Measurements from ENCODE around the gene SH3RF3.
"Not testable (repeated sequence)": the region's sequence is repeated elsewhere in the genome, so short reads cannot be mapped to it uniquely, and the experiment has no call there.

Gene SH3RF3

GRCh38 chr2:109117181-109117580 is 11.8 kb upstream of the SH3RF3 start:
- H3K4me1 ChIP-seq (ENCODE audit: control insufficient read depth, insufficient read depth, low read depth, low read length); H3K9ac ChIP-seq (ENCODE audit: low read length); H3K14ac ChIP-seq (ENCODE audit: low read length in 2 of 2); H3K4me2 ChIP-seq (ENCODE audit: low read length, poor library complexity, severe bottlenecking); H3K36me3 ChIP-seq (ENCODE audit: control insufficient read depth in 1 of 2, insufficient read depth in 2 of 2, low read depth in 1 of 2, low read length in 2 of 2); H3K27ac ChIP-seq (ENCODE audit: low read length, poor library complexity, severe bottlenecking); H2AK5ac ChIP-seq (ENCODE audit: low read length, severe bottlenecking); H3K9me3 ChIP-seq (ENCODE audit: control insufficient read depth, low read length); H2BK15ac ChIP-seq (ENCODE audit: low read depth, poor library complexity, severe bottlenecking); H3K18ac ChIP-seq (ENCODE audit: low read depth in 1 of 2, low read length in 2 of 2); H3K4me3 ChIP-seq (ENCODE audit: insufficient read depth in 1 of 2, low read depth in 1 of 2, low read length in 2 of 2); H2BK5ac ChIP-seq (ENCODE audit: low read depth, low read length, poor library complexity, severe bottlenecking); H3K23ac ChIP-seq (ENCODE audit: low read length in 2 of 2); H4K91ac ChIP-seq (ENCODE audit: low read length); H2AFZ ChIP-seq (ENCODE audit: low read depth, low read length); H3K4ac ChIP-seq (ENCODE audit: low read depth in 1 of 2, low read length in 2 of 2); DNase-seq; H2BK120ac ChIP-seq (ENCODE audit: low read depth, low read length); H4K8ac ChIP-seq (ENCODE audit: low read length); H2BK12ac ChIP-seq (ENCODE audit: low read length in 2 of 2); H3K79me1 ChIP-seq (replicated peaks; ENCODE audit: low read length, poor library complexity, severe bottlenecking): not testable (repeated sequence)
- peaks cover 8 to 39% of the 10 kb centered on the region in 2 experiments for H3K27me3 ChIP-seq (ENCODE audit: control insufficient read depth in 1 of 2, insufficient read depth in 1 of 2, low read length in 2 of 2)
- WGBS, result 93% methylated on average over 7 of the region's 9 CpGs

- DNase-seq, result no peak
- Histone ChIP-seq H2BK5ac (ENCODE audit: low read depth, low read length, poor library complexity, severe bottlenecking) (no peak overlapping the region), H3K4ac (ENCODE audit: low read depth in 1 of 2, low read length in 2 of 2) (no peak overlapping the region), H3K4me3 (ENCODE audit: insufficient read depth in 1 of 2, low read depth in 1 of 2, low read length in 2 of 2) (no peak overlapping the region), H3K14ac (ENCODE audit: low read length in 2 of 2) (no peak overlapping the region), H3K23ac (ENCODE audit: low read length in 2 of 2) (no peak overlapping the region), H3K27me3 (ENCODE audit: control insufficient read depth in 1 of 2, insufficient read depth in 1 of 2, low read length in 2 of 2) (peaks cover 10 to 44% of the 10 kb centered on the region in 2 experiments), H3K4me2 (ENCODE audit: low read length, poor library complexity, severe bottlenecking) (no peak overlapping the region), H4K91ac (ENCODE audit: low read length) (no peak overlapping the region), H3K27ac (ENCODE audit: low read length, poor library complexity, severe bottlenecking) (no peak overlapping the region), H2AK5ac (ENCODE audit: low read length, severe bottlenecking) (no peak overlapping the region), H3K18ac (ENCODE audit: low read depth in 1 of 2, low read length in 2 of 2) (no peak overlapping the region), H3K79me1 (replicated peaks; ENCODE audit: low read length, poor library complexity, severe bottlenecking) (no peaks in the 10 kb centered on the region), H3K4me1 (ENCODE audit: control insufficient read depth, insufficient read depth, low read depth, low read length) (no peaks in the 10 kb centered on the region), H3K9me3 (ENCODE audit: control insufficient read depth, low read length) (no peaks in the 10 kb centered on the region), H2BK15ac (ENCODE audit: low read depth, poor library complexity, severe bottlenecking) (no peak overlapping the region), H2BK12ac (ENCODE audit: low read length in 2 of 2) (no peak overlapping the region), H3K36me3 (ENCODE audit: control insufficient read depth in 1 of 2, insufficient read depth in 2 of 2, low read depth in 1 of 2, low read length in 2 of 2) (no peaks in the 10 kb centered on the region), H3K9ac (ENCODE audit: low read length) (no peak overlapping the region), H2BK120ac (ENCODE audit: low read depth, low read length) (no peak overlapping the region), H2AFZ (ENCODE audit: low read depth, low read length) (no peak overlapping the region), H4K8ac (ENCODE audit: low read length) (no peak overlapping the region)
- WGBS, result 87% methylated on average over 4 of the region's 4 CpGs
Observed at GRCh38 chr2:109117780-109118179, 11.2 kb upstream of the SH3RF3 start.

GRCh38 chr2:109118321-109118720 is 10.7 kb upstream of the SH3RF3 start:
- H3K27me3 ChIP-seq (ENCODE audit: control insufficient read depth in 1 of 2, insufficient read depth in 1 of 2, low read length in 2 of 2), result peaks cover 10 to 50% of the 10 kb centered on the region in 2 experiments
- H3K23ac ChIP-seq (ENCODE audit: low read length in 2 of 2), result no peak overlapping the region
- no peak overlapping the region for H3K18ac ChIP-seq (ENCODE audit: low read depth in 1 of 2, low read length in 2 of 2)
- H2BK120ac ChIP-seq (ENCODE audit: low read depth, low read length), result no peak overlapping the region
- H2BK15ac ChIP-seq (ENCODE audit: low read depth, poor library complexity, severe bottlenecking), result no peak overlapping the region
- H3K4me1 ChIP-seq (ENCODE audit: control insufficient read depth, insufficient read depth, low read depth, low read length), result no peaks in the 10 kb centered on the region
- no peak overlapping the region for H3K9ac ChIP-seq (ENCODE audit: low read length)
- 90% methylated on average over 9 of the region's 9 CpGs for WGBS
- no peak overlapping the region for H3K4ac ChIP-seq (ENCODE audit: low read depth in 1 of 2, low read length in 2 of 2)
- no peak overlapping the region for H2AK5ac ChIP-seq (ENCODE audit: low read length, severe bottlenecking)
- H3K36me3 ChIP-seq (ENCODE audit: control insufficient read depth in 1 of 2, insufficient read depth in 2 of 2, low read depth in 1 of 2, low read length in 2 of 2), result no peaks in the 10 kb centered on the region
- H4K91ac ChIP-seq (ENCODE audit: low read length), result no peak overlapping the region
- no peak overlapping the region for H2BK12ac ChIP-seq (ENCODE audit: low read length in 2 of 2)
- no peak overlapping the region for H2AFZ ChIP-seq (ENCODE audit: low read depth, low read length)
- H4K8ac ChIP-seq (ENCODE audit: low read length), result no peak overlapping the region
- no peak overlapping the region for H3K27ac ChIP-seq (ENCODE audit: low read length, poor library complexity, severe bottlenecking)
- DNase-seq, result no peak
- H3K4me3 ChIP-seq (ENCODE audit: insufficient read depth in 1 of 2, low read depth in 1 of 2, low read length in 2 of 2), result no peak overlapping the region
- H3K79me1 ChIP-seq (replicated peaks; ENCODE audit: low read length, poor library complexity, severe bottlenecking), result no peaks in the 10 kb centered on the region
- no peak overlapping the region for H2BK5ac ChIP-seq (ENCODE audit: low read depth, low read length, poor library complexity, severe bottlenecking)
- H3K9me3 ChIP-seq (ENCODE audit: control insufficient read depth, low read length), result no peaks in the 10 kb centered on the region
- H3K4me2 ChIP-seq (ENCODE audit: low read length, poor library complexity, severe bottlenecking), result no peak overlapping the region
- no peak overlapping the region for H3K14ac ChIP-seq (ENCODE audit: low read length in 2 of 2)

- Histone ChIP-seq H3K36me3 (ENCODE audit: control insufficient read depth in 1 of 2, insufficient read depth in 2 of 2, low read depth in 1 of 2, low read length in 2 of 2) (no peaks in the 10 kb centered on the region), H3K4me1 (ENCODE audit: control insufficient read depth, insufficient read depth, low read depth, low read length) (peaks cover 5% of the 10 kb centered on the region), H2BK120ac (ENCODE audit: low read depth, low read length) (no peak overlapping the region), H3K27ac (ENCODE audit: low read length, poor library complexity, severe bottlenecking) (no peak overlapping the region), H2BK5ac (ENCODE audit: low read depth, low read length, poor library complexity, severe bottlenecking) (no peak overlapping the region), H3K27me3 (ENCODE audit: control insufficient read depth in 1 of 2, insufficient read depth in 1 of 2, low read length in 2 of 2) (peaks cover 10 to 54% of the 10 kb centered on the region in 2 experiments), H3K14ac (ENCODE audit: low read length in 2 of 2) (no peak overlapping the region), H3K9me3 (ENCODE audit: control insufficient read depth, low read length) (no peaks in the 10 kb centered on the region), H3K79me1 (replicated peaks; ENCODE audit: low read length, poor library complexity, severe bottlenecking) (no peaks in the 10 kb centered on the region), H3K23ac (ENCODE audit: low read length in 2 of 2) (no peak overlapping the region), H3K9ac (ENCODE audit: low read length) (no peak overlapping the region), H2AFZ (ENCODE audit: low read depth, low read length) (no peak overlapping the region), H2BK12ac (ENCODE audit: low read length in 2 of 2) (no peak overlapping the region), H3K4me3 (ENCODE audit: insufficient read depth in 1 of 2, low read depth in 1 of 2, low read length in 2 of 2) (no peak overlapping the region), H2AK5ac (ENCODE audit: low read length, severe bottlenecking) (no peak overlapping the region), H2BK15ac (ENCODE audit: low read depth, poor library complexity, severe bottlenecking) (no peak overlapping the region), H3K4me2 (ENCODE audit: low read length, poor library complexity, severe bottlenecking) (no peak overlapping the region), H3K18ac (ENCODE audit: low read depth in 1 of 2, low read length in 2 of 2) (no peak overlapping the region), H3K4ac (ENCODE audit: low read depth in 1 of 2, low read length in 2 of 2) (no peak overlapping the region), H4K8ac (ENCODE audit: low read length) (no peak overlapping the region), H4K91ac (ENCODE audit: low read length) (no peak overlapping the region)
- WGBS, result 98% methylated on average over 3 of the region's 3 CpGs
- no peak for DNase-seq
Observed at GRCh38 chr2:109120166-109120565, 8.8 kb upstream of the SH3RF3 start.

Data from mesenchymal stem cell (in vitro differentiated cells and primary cell).